OCI-M1 (cell line): ENCODE measurements around the gene KCNIP4.
A peak's percentile ranks its signal among the peaks of the same experiment; 100 is the strongest.
"Not testable (repeated sequence)": the region's sequence is repeated elsewhere in the genome, so short reads cannot be mapped to it uniquely, and the experiment has no call there.

Experiments
- DNase-seq: peaks from one replicate; lab custom pipeline; 2025; lab: John Stamatoyannopoulos, UW

Gene KCNIP4

DNA sequence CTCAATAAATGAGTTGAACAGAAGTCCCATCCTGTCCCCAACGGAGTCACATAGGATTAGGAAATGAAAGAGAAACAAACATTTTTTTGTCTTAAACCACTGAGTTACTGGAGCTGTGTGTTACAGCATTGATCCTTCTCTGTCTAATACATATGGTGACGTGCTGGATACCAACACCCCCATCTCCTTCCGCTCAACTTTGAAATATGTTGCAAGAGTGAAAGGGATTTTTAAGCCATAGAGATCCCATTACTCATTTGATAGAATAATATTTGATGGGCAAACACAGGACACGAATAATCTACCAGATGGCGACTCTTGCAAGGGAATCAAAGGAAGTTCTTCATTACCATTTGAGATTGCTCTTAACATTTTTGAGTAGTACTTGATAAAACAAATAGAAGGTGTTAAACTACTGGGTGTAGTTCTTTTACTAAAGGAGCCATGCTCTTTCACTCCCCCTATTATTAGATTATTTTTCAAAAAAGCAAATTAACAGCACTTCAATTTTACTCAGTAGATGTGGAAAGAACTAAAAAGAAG is 1107.9 kb downstream of the KCNIP4 start:
- DNase-seq: no peak

GRCh38 chr4:20839957-20840356 is 1108.6 kb downstream of the KCNIP4 start:
- DNase-seq: no peak

DNA sequence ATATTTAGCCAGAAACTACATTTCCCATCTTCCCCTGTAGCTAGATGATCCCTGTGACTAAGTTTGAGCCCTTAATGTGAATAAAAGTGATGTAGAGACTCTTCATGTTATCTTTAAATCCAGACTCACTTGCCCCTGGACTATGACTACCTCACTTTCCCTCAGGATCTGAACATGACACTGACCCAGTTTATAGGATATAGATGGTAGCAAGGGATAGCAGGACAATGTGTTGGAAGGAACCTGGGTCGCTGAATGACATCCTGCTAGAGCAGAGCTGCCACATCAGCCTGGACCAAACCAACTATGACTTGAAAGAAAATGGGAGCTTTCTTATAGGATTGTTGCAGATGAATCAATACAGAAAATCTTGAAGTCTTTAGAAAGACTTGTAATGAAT is 1110.1 kb downstream of the KCNIP4 start:
- no peak for DNase-seq

GRCh38 chr4:20832826-20833225 is 1115.7 kb downstream of the KCNIP4 start:
- no peak for DNase-seq

DNA sequence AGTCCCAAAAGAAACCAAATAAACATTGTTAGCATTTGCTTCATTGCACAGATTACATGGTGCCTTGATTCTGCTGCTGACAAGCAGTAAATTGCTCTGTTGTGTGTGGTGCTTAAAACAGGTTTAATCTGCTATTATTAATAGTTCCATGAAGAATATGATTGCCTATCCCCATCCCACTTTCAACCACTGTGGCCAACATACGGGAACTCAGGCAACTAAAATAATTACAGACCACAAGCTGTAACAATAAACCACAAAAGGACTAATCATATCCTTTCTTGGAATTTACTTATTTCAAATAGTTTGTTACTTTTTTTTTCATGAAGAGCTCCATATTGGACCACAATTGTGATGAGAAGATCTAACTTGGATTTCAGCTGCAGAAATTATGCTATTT is 1116.8 kb downstream of the KCNIP4 start:
- no peak for DNase-seq

- DNase-seq: no peak
Observed at GRCh38 chr4:20829617-20830357, 1118.8 kb downstream of the KCNIP4 start.

DNA sequence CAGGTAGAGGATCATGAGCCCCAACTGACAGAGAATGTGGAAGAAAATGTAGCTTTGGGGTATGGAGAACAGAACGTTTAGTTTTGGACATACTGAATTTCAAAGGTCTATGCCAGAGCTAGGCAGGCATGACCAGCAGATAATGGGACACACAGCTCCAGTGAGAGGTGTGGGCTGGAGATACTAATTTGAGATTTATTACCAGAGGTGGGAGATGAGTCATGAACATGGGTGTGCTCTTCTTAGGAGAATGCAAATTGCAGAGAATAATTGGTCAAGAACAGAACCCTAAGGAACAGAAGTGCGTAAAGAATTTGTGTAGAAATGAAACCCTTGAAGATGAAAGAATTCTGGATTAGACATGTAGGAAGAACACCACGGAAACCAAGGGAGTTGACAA is 1123.1 kb downstream of the KCNIP4 start:
- DNase-seq: no peak

DNA sequence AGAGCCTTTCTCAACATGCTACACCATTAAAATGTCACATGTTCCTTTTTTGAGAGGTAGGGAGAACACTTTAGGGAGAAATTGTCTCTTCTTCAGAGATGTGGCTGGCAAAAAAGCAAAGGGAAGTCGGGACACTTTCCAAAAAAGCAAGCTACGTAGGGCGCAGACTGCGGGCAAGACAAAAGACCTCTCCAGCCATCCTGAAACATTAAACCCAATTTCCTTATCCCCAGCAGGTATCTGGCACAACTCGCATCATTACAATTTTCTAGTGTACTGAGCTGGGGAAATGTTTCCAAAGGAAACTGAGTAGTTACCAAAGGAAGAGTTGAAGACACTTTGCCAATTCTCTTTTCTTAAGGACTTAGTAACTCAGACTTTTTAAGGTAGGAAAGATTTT is 1132.3 kb downstream of the KCNIP4 start:
- no peak for DNase-seq

- no peak for DNase-seq
Observed at GRCh38 chr4:20813700-20814099, 1134.9 kb downstream of the KCNIP4 start.

DNA sequence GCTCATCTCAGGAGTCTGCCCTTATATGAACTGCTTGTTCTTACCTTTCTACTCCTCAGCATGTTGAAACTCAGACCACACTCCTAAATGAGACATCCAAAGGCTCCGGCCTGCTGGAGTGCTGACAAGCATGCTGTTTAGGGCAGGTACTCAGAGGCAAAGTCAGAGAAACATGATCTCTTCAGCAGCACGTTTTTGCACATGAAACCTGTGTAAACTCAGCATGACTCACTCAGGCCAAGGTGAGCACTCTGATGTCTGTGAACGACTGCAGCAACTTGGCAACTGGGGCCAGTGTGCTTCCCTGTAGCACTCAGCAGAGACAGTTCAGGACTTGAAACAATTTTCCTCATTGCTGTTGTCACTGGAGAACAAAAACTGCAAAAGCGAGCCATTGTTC is 1138.8 kb downstream of the KCNIP4 start:
- DNase-seq: no peak

GRCh38 chr4:20805716-20806115 is 1142.9 kb downstream of the KCNIP4 start:
- DNase-seq: no peak

GRCh38 chr4:20787940-20788665 is 1160.5 kb downstream of the KCNIP4 start:
- DNase-seq: no peak

DNA sequence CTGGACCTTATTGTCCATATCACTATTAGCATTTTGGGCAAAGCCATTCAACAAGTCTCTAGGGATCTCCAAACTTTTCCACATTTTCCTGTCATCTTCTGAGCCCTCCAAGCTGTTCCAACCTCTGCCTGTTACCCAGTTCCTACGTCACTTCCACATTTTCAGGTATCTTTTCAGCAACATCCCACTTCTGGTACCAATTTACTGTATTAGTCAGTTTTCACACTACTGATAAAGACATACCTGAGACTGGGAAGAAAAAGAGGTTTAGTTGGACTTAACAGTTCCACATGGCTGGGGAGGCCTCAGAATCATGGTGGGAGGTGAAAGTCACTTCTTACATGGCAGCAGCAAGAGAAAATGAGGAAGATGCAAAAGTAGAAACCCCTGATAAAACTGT is 1165.4 kb downstream of the KCNIP4 start:
- not testable (repeated sequence) for DNase-seq

DNA sequence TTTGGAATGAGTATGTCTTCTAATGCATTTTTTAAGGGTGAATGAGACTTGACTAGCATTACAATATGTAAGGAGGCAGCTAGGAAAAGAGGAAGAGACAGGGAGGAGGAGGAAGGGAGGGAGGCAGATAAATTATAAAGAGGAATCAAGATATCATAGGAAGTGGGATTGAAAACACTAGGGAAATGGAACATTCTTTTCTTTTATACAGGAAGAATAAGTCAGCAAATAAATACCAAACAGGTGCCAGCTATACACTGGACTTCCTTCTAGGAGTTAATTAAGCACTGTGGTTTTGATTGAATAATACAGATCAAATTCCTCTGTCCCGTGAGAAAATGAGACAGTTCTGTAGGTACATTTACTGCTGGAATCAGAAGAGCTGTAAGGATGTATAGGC is 1169.7 kb downstream of the KCNIP4 start:
- DNase-seq: no peak

- peak; percentile 72 for DNase-seq
Observed at GRCh38 chr4:20773144-20773997, 1175.2 kb downstream of the KCNIP4 start.

GRCh38 chr4:20764366-20764992 is 1184.1 kb downstream of the KCNIP4 start:
- no peak for DNase-seq

DNA sequence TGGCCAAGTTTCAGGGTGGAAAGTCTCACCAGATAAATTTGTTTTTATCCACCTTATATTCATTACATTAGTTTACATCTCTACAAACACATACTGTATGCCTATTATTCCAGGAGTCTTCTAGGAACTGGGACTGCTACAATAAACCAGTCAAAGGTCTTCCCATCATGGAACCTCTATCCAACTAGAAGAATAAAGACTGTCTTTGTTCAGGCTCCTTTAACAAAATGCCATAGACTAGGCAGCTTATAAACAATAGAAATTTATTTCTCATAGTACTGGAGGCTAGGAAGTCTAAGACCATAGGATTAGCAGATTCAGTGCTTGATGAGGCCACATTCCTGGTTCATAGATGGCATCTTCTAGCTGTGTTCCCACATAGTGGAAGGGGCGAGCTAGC is 1186.7 kb downstream of the KCNIP4 start:
- DNase-seq: no peak

DNA sequence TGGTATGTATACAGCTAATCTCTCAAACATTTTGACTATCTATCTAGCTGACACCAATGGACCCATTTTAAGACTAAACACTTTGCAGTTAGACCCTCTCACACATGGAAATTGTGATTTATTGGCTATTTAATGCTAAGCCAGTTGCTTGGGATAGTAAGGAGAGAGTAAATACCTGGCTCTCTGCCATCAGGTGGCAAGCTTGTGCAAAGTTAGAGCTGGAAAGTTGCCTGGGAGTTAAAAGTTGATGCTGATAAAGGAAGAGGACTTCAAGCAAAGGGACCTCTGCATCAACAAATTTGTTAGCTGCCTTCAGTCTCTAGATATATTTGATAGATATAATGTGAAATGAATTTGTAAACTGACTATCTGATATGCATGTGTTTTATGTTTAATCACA is 1187.2 kb downstream of the KCNIP4 start:
- DNase-seq: no peak

GRCh38 chr4:20760053-20760452 is 1188.5 kb downstream of the KCNIP4 start:
- peak; percentile 9 for DNase-seq

GRCh38 chr4:20754036-20754435 is 1194.5 kb downstream of the KCNIP4 start:
- no peak for DNase-seq

GRCh38 chr4:20752641-20753040 is 1195.9 kb downstream of the KCNIP4 start:
- DNase-seq: no peak

DNA sequence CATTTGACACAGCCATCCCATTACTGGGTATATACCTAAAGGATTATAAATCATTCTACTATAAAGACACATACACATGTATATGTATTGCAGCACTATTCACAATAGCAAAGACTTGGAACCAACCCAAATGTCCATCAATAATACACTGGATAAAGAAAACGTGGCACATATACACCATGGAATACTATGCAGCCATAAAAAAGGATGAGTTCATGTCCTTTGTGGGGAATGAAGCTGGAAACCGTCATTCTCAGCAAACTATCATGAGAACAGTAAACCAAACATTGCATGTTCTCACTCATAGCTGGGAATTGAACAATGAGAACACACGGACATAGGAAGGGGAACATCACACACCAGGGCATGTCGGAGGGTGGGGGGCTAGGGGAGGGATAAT is 1202.6 kb downstream of the KCNIP4 start:
- DNase-seq: not testable (repeated sequence)
